GM12878 (cell line): ENCODE data around the gene NPAS3. TPM values are rescaled to one million over a fixed set of nuclear protein-coding genes. Genes with fewer than 3 reads are reported as not detected.

ENCODE experiments used
- ATAC-seq: fragments of 200-7000 bp; cut with Tn5 transposase; 3 replicates; pipeline ENCODE4 v1.9.1; 2020; ENCODE audit warnings: mild to moderate bottlenecking, moderate library complexity
- BruUV-seq: library from RNA; stranded (reverse); fragments of 400-500 nt; replicated peaks from 2 replicates; lab custom pipeline; 2021; lab: Mats Ljungman, UMichigan
- CTCF ChIA-PET: fragments of 300-600 bp; sonication (Branson Sonifier 250); formaldehyde crosslinking; extraction: SDS; loops from one replicate; lab custom pipeline; 2021; ENCODE audit warnings: inconsistent platforms; lab: Yijun Ruan, JAX
- POLR2A ChIA-PET: fragments of 350-600 bp; formaldehyde crosslinking; extraction: SDS; loops from one replicate; lab custom pipeline; 2021; ENCODE audit warnings: inconsistent platforms; lab: Charles Lee
- RAD21 ChIA-PET: fragments of 300-600 bp; sonication (Branson Sonifier 250); formaldehyde crosslinking; loops from one replicate; lab custom pipeline; 2023; ENCODE audit warnings: antibody characterized with exemption; ENCODE audit not compliant: unreplicated experiment; lab: Charles Lee
- SMC1A ChIA-PET: fragments of 300-600 bp; sonication (Branson Sonifier 250); formaldehyde crosslinking; loops from one replicate; lab custom pipeline; 2023; ENCODE audit not compliant: unreplicated experiment, uncharacterized antibody; lab: Charles Lee
- DNase-seq: peaks from one replicate; pipeline ENCODE4 v3.0.0-alpha.2; 2011; ENCODE audit warnings: low read depth, low spot score
- FAIRE-seq: peaks from 3 replicates; lab custom pipeline; 2011; peaks lifted over from hg19 to GRCh38; lab: Jason Lieb, UNC
- H2AFZ ChIP-seq: 2 replicates; pipeline ENCODE4 v1.6.0; 2011; ENCODE audit warnings: low read depth, low read length, control low read depth; ENCODE audit not compliant: control insufficient read depth
- H3K27ac ChIP-seq: 2 replicates; pipeline ENCODE4 v1.5.1; 2011; ENCODE audit warnings: control low read depth; ENCODE audit not compliant: control insufficient read depth, insufficient read depth
- H3K27me3 ChIP-seq, 2 experiments: replicated peaks in 1 of 2; 2 replicates each; pipeline versions ENCODE4 v1.6.0 to v1.6.1; 2011; ENCODE audit warnings: low read length in 1 of 2; ENCODE audit not compliant: control insufficient read depth in 2 of 2, insufficient read depth in 2 of 2
- H3K36me3 ChIP-seq, 2 experiments: 2 replicates each; pipeline ENCODE4 v1.5.1; 2011; ENCODE audit warnings: low read length in 1 of 2; ENCODE audit not compliant: control insufficient read depth in 2 of 2, insufficient read depth in 2 of 2
- H3K4me1 ChIP-seq: 2 replicates; pipeline ENCODE4 v1.6.1; 2011; ENCODE audit warnings: mild to moderate bottlenecking, low read length, moderate library complexity, mixed read lengths; ENCODE audit not compliant: control insufficient read depth, insufficient read depth
- H3K4me2 ChIP-seq: 2 replicates; pipeline ENCODE4 v1.6.0; 2011; ENCODE audit warnings: control low read depth; ENCODE audit not compliant: control insufficient read depth, insufficient read depth
- H3K4me3 ChIP-seq: fragments of 200-600 bp; sonication (generic); 2 replicates; pipeline ENCODE4 v1.5.1; 2016
- H3K79me2 ChIP-seq: 2 replicates; pipeline ENCODE4 v1.6.0; 2011; ENCODE audit warnings: low read length; ENCODE audit not compliant: control insufficient read depth, insufficient read depth
- H3K9ac ChIP-seq: 2 replicates; pipeline ENCODE4 v1.8.0; 2011; ENCODE audit warnings: low read length, control low read depth, mixed read lengths; ENCODE audit not compliant: control insufficient read depth, insufficient read depth
- H3K9me3 ChIP-seq: replicated peaks from 3 replicates; pipeline ENCODE4 v1.5.1; 2011; ENCODE audit warnings: mild to moderate bottlenecking, low read length; ENCODE audit not compliant: control insufficient read depth, insufficient read depth
- H4K20me1 ChIP-seq: 2 replicates; pipeline ENCODE4 v1.6.0; 2011; ENCODE audit not compliant: control insufficient read depth, insufficient read depth
- RCOR1 ChIP-seq: conservative IDR thresholded peaks from 2 replicates; pipeline ENCODE4 v1.6.1; 2012; ENCODE audit warnings: low read depth, low read length, improper control_type of control experiment
- SKIL ChIP-seq: fragments of 450-650 bp; IDR thresholded peaks from 2 replicates; pipeline ENCODE4 v1.6.1; 2017; ENCODE audit warnings: mild to moderate bottlenecking, low read depth, inconsistent platforms; ENCODE audit not compliant: poor library complexity, severe bottlenecking
- SREBF1 ChIP-seq: IDR thresholded peaks from 2 replicates; pipeline ENCODE4 v1.6.1; 2012; ENCODE audit warnings: mild to moderate bottlenecking, low read length
- WRNIP1 ChIP-seq: IDR thresholded peaks from 2 replicates; pipeline ENCODE4 v1.6.1; 2011; ENCODE audit warnings: low read depth, low read length, improper control_type of control experiment, borderline replicate concordance
- ZBED1 ChIP-seq: IDR thresholded peaks from 2 replicates; pipeline ENCODE4 v1.6.1; 2016; ENCODE audit warnings: borderline replicate concordance
- ZBTB11 ChIP-seq: fragments of 450-650 bp; formaldehyde crosslinking; IDR thresholded peaks from 2 replicates; pipeline ENCODE4 v1.5.0; 2022; ENCODE audit warnings: mild to moderate bottlenecking, missing genetic modification characterization
- ZSCAN29 ChIP-seq: fragments of 450-650 bp; IDR thresholded peaks from 2 replicates; pipeline ENCODE4 v1.6.1; 2017; ENCODE audit warnings: mild to moderate bottlenecking, moderate library complexity
- ZZZ3 ChIP-seq: IDR thresholded peaks from 2 replicates; pipeline ENCODE4 v1.6.1; 2011; ENCODE audit warnings: low read depth; ENCODE audit not compliant: control insufficient read depth, insufficient read length
- WGBS: methylation state at CpG from one replicate; pipeline ENCODE4 v1.1.6; 2016; ENCODE audit warnings: low lambda C conversion rate; ENCODE audit not compliant: insufficient replicate concordance, insufficient coverage; ENCODE audit errors: missing lambda C conversion rate; 5-methylcytosine and 5-hydroxymethylcytosine counted together
- in situ Hi-C: fragments of 300-500 bp; cut with MboI; formaldehyde crosslinking; loops from 9 replicates; pipeline ENCODE4 v1.14.3; 2018; ENCODE audit warnings: mixed read lengths
- intact Hi-C: fragments of 100-400 bp; cut with micrococcal nuclease; formaldehyde crosslinking; loops from one replicate; pipeline ENCODE4 v1.14.2; 2022; ENCODE audit not compliant: unreplicated experiment
- polyA plus RNA-seq, 11 experiments: library from polyadenylated mRNA; depleted of rRNA in 4 of 11; unstranded in 6 of 11; stranded (reverse) in 5 of 11; fragments of >200 nt; fragmentation: Nextera tagmentation in 4 of 11; fragmentation: Illumina TruSeq in 1 of 11; extraction: Ambion mirVana in 4 of 11; extraction: Trizol in 1 of 11; gene quantifications; 1 replicate in 1 of 11; 2 replicates in 10 of 11; pipeline versions ENCODE4 v1.2.1 to v1.2.3, GENCODE V29; 2011 to 2016; ENCODE audit warnings: inconsistent platforms in 2 of 11, missing spikeins in 2 of 11, low read depth in 1 of 11
- total RNA-seq, 4 experiments: library from RNA; depleted of rRNA in 3 of 4; stranded (reverse); fragments of >200 nt in 3 of 4; fragmentation: Illumina TruSeq in 1 of 4; extraction: Trizol in 1 of 4; gene quantifications; 2 replicates each; pipeline versions ENCODE4 v1.2.1 to v1.2.3, GENCODE V29; 2013 to 2021
- TF ChIP-seq, protein P1 (sequence below): IDR thresholded peaks from 2 replicates; pipeline ENCODE4 v1.6.1; 2012; ENCODE audit warnings: low read length, inconsistent platforms
- TF ChIP-seq, protein P2 (sequence below): IDR thresholded peaks from 2 replicates; pipeline ENCODE4 v1.6.1; 2011; ENCODE audit warnings: borderline replicate concordance, low read depth, mild to moderate bottlenecking, moderate library complexity, mixed read lengths, low read length; ENCODE audit not compliant: insufficient read depth; ENCODE audit errors: extremely low read length

NPAS3 gene
- total and polyA plus RNA-seq, 10 of the 15 experiments (the other 5 are each of a cell fraction or from before 2014, with no cell fraction given): under 0.01 to 2.7 (median 0.03) TPM; not detected in 6

DNA sequence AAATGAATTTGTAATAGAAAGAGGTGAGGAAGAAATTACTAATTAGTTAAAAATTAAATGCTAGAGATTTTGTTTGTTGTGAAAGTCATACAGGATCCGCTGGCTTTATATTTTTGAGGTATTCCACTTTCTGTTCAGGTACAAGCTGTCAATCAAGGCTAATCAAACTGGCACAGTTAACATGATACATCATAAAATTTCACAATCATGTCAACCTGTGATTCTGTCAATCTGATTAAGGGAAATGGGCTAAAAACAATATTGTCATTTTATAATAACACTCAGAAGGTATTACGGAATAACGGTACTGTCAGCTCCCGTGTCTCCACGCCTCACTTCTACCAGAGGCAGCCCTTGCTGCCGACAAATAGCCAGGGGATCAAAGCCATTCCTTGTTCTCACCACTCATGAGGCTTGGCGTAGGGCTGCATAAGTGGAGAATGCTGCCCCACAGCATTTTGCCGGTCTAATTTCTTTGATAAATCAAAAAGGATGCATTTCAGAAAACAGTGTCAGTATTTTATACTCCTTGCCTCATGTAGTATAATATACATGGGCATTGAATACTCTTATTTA, 352.9 kb downstream of the NPAS3 start (continued):
- TF ChIP-seq, protein P1, sequence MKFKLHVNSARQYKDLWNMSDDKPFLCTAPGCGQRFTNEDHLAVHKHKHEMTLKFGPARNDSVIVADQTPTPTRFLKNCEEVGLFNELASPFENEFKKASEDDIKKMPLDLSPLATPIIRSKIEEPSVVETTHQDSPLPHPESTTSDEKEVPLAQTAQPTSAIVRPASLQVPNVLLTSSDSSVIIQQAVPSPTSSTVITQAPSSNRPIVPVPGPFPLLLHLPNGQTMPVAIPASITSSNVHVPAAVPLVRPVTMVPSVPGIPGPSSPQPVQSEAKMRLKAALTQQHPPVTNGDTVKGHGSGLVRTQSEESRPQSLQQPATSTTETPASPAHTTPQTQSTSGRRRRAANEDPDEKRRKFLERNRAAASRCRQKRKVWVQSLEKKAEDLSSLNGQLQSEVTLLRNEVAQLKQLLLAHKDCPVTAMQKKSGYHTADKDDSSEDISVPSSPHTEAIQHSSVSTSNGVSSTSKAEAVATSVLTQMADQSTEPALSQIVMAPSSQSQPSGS: no peak
- TF ChIP-seq ZZZ3 (no peak), WRNIP1 (no peak), ZBTB11 (CRISPR knock-in tag) (no peak)
- TF ChIP-seq, protein P2, sequence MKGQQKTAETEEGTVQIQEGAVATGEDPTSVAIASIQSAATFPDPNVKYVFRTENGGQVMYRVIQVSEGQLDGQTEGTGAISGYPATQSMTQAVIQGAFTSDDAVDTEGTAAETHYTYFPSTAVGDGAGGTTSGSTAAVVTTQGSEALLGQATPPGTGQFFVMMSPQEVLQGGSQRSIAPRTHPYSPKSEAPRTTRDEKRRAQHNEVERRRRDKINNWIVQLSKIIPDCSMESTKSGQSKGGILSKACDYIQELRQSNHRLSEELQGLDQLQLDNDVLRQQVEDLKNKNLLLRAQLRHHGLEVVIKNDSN: no peak

- no peaks in the 10 kb centered on the region; a peak in 1 of 4 replicates for H3K27me3 ChIP-seq
- no peak for ATAC-seq
- in situ Hi-C loops (no loop called here), intact Hi-C loops (no loop called here)
- POLR2A ChIA-PET: no interaction called here
- H3K9me3 ChIP-seq: no peaks in the 10 kb centered on the region
- H3K4me3 ChIP-seq: no peak overlapping the region
- no TSS peak for BruUV-seq
- 37% methylated on average over 2 of the region's 2 CpGs for WGBS
- no peak overlapping the region for H3K9ac ChIP-seq
- RAD21 ChIA-PET: no interaction called here
- CTCF ChIA-PET: interaction anchor here (0.7 kb wide), 1 partner anchor 1000 kb away, joined by 4 read pairs; no protein-coding TSS in a partner anchor
- no peak for DNase-seq
- H3K27ac ChIP-seq: no peak overlapping the region
- no peaks in the 10 kb centered on the region for H3K4me1 ChIP-seq
- no peaks in the 10 kb centered on the region for H3K36me3 ChIP-seq
- H4K20me1 ChIP-seq: no peaks in the 10 kb centered on the region
- SMC1A ChIA-PET: no interaction called here
- no peaks in the 10 kb centered on the region for H3K79me2 ChIP-seq
- no peak for FAIRE-seq
- H2AFZ ChIP-seq: no peak overlapping the region
- H3K4me2 ChIP-seq: no peak overlapping the region
- TF ChIP-seq ZSCAN29: no peak
- no peak for TF ChIP-seq ZBED1
- no peak for TF ChIP-seq RCOR1
- TF ChIP-seq SREBF1: no peak
- no peak for TF ChIP-seq SKIL
These were observed 355.7 kb downstream of the NPAS3 start for GRCh38 chr14:33294419-33294818.
